PFSK-1 (cell line): ENCODE results near the gene ABHD18.

Experiments used
- FOXP2 ChIP-seq: optimal IDR thresholded peaks from 2 replicates; pipeline ENCODE3; 2011; ENCODE audit warnings: borderline replicate concordance, control low read depth, inconsistent platforms; ENCODE audit not compliant: insufficient read depth; ENCODE audit errors: extremely low read length, extremely low read depth
- POLR2AphosphoS5 ChIP-seq: IDR thresholded peaks from 2 replicates; pipeline ENCODE4 v1.6.1; 2012; ENCODE audit warnings: low read depth, mild to moderate bottlenecking, control low read depth, low read length, moderate library complexity
- REST ChIP-seq, 2 experiments: IDR thresholded peaks; 2 replicates each; pipeline versions ENCODE4 v1.6.1 to v1.8.0; 2011 to 2012; ENCODE audit warnings: low read depth in 2 of 2, low read length in 2 of 2, control low read depth in 1 of 2, inconsistent platforms in 1 of 2, mild to moderate bottlenecking in 1 of 2, moderate library complexity in 1 of 2; ENCODE audit not compliant: insufficient read depth in 1 of 2
- SIN3A ChIP-seq: IDR thresholded peaks from 2 replicates; pipeline ENCODE4 v1.6.1; 2012; ENCODE audit warnings: mild to moderate bottlenecking, low read length, moderate library complexity, borderline replicate concordance; ENCODE audit not compliant: insufficient read depth
- TAF1 ChIP-seq: IDR thresholded peaks from 2 replicates; pipeline ENCODE4 v1.6.1; 2012; ENCODE audit warnings: low read length, control low read depth, borderline replicate concordance; ENCODE audit not compliant: insufficient read depth

The ABHD18 gene

GRCh38 chr4:127967141-127967775 lies 2.1 kb downstream of the ABHD18 start:
- TF ChIP-seq TAF1 (no peak), REST (IDR thresholded peaks at IDR 0.05; ENCODE audit: insufficient read depth in 1 of 2, low read depth in 2 of 2, low read length in 2 of 2) (no peak), POLR2AphosphoS5 (no peak), SIN3A (no peak), FOXP2 (no peak)

GRCh38 chr4:127968586-127968985 lies 3.4 kb downstream of the ABHD18 start:
- TF ChIP-seq POLR2AphosphoS5 (no peak), TAF1 (no peak), REST (IDR thresholded peaks at IDR 0.05; ENCODE audit: insufficient read depth in 1 of 2, low read depth in 2 of 2, low read length in 2 of 2) (no peak)

- no peak for TF ChIP-seq REST (IDR thresholded peaks at IDR 0.05; ENCODE audit: insufficient read depth in 1 of 2, low read depth in 2 of 2, low read length in 2 of 2)
- no peak for TF ChIP-seq FOXP2
- TF ChIP-seq SIN3A = no peak
Measured at GRCh38 chr4:127975121-127975770, 10.0 kb downstream of the ABHD18 start.

GRCh38 chr4:127978930-127979329 lies 13.7 kb downstream of the ABHD18 start:
- TF ChIP-seq REST (IDR thresholded peaks at IDR 0.05; ENCODE audit: insufficient read depth in 1 of 2, low read depth in 2 of 2, low read length in 2 of 2) = no peak
- TF ChIP-seq TAF1 = no peak
- TF ChIP-seq POLR2AphosphoS5 = no peak
- TF ChIP-seq FOXP2 = no peak
- TF ChIP-seq SIN3A = no peak

- no peak for TF ChIP-seq POLR2AphosphoS5
- TF ChIP-seq TAF1 = no peak
- TF ChIP-seq FOXP2 = no peak
Measured at GRCh38 chr4:127982445-127982844, 17.2 kb downstream of the ABHD18 start.

- no peak for TF ChIP-seq REST (IDR thresholded peaks at IDR 0.05; ENCODE audit: insufficient read depth in 1 of 2, low read depth in 2 of 2, low read length in 2 of 2)
- TF ChIP-seq POLR2AphosphoS5 = no peak
- no peak for TF ChIP-seq TAF1
- no peak for TF ChIP-seq SIN3A
Measured at GRCh38 chr4:127985989-127986388, 20.8 kb downstream of the ABHD18 start.
